ENCODE measurements around the gene MXD1. TPM values are rescaled to one million over a fixed set of nuclear protein-coding genes. Genes with fewer than 3 reads are reported as not detected.

MXD1 gene
- polyA plus RNA-seq, 1 of the 3 experiments (the other 2 are of a cell fraction) = 2.3 TPM

DNA sequence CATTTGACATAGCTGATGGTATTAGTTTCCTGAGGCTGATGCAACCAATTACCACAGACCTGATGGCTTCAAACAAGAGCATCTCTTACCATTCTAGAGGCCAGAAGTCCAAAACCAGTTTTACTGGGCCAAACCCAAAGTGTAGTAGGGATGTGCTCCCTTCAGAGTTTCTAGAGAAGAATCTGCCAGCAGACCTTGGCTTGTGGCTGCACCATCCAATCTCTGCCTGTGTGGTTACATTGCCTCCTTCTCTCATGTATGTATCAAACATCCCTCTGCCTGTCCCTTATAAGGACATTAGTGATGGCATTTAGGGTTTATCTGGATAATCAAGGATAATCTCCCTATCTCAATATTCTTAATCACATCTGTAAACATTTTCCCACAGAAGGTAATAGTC, 25.6 kb upstream of the MXD1 start (continued):
- TF ChIP-seq, protein P1, sequence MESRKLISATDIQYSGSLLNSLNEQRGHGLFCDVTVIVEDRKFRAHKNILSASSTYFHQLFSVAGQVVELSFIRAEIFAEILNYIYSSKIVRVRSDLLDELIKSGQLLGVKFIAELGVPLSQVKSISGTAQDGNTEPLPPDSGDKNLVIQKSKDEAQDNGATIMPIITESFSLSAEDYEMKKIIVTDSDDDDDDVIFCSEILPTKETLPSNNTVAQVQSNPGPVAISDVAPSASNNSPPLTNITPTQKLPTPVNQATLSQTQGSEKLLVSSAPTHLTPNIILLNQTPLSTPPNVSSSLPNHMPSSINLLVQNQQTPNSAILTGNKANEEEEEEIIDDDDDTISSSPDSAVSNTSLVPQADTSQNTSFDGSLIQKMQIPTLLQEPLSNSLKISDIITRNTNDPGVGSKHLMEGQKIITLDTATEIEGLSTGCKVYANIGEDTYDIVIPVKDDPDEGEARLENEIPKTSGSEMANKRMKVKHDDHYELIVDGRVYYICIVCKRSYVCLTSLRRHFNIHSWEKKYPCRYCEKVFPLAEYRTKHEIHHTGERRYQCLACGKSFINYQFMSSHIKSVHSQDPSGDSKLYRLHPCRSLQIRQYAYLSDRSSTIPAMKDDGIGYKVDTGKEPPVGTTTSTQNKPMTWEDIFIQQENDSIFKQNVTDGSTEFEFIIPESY (IDR thresholded peaks at IDR 0.05; ENCODE audit: borderline replicate concordance, low read depth) = no peak
- TF ChIP-seq MEF2A (IDR thresholded peaks at IDR 0.05; ENCODE audit: borderline replicate concordance, low read depth) (no peak), NFIC (IDR thresholded peaks at IDR 0.05; ENCODE audit: borderline replicate concordance) (no peak), ELF1 (IDR thresholded peaks at IDR 0.05) (no peak), RCOR1 (IDR thresholded peaks at IDR 0.05; ENCODE audit: low read length) (no peak), GABPA (IDR thresholded peaks at IDR 0.05; ENCODE audit: low read depth) (no peak), RXRA (IDR thresholded peaks at IDR 0.05; ENCODE audit: borderline replicate concordance, low read depth) (no peak), MXI1 (IDR thresholded peaks at IDR 0.05; ENCODE audit: low read depth, low read length) (no peak)
- TF ChIP-seq, protein P2, sequence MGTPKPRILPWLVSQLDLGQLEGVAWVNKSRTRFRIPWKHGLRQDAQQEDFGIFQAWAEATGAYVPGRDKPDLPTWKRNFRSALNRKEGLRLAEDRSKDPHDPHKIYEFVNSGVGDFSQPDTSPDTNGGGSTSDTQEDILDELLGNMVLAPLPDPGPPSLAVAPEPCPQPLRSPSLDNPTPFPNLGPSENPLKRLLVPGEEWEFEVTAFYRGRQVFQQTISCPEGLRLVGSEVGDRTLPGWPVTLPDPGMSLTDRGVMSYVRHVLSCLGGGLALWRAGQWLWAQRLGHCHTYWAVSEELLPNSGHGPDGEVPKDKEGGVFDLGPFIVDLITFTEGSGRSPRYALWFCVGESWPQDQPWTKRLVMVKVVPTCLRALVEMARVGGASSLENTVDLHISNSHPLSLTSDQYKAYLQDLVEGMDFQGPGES (IDR thresholded peaks at IDR 0.05; ENCODE audit: low read depth, low read length) = no peak

DNA sequence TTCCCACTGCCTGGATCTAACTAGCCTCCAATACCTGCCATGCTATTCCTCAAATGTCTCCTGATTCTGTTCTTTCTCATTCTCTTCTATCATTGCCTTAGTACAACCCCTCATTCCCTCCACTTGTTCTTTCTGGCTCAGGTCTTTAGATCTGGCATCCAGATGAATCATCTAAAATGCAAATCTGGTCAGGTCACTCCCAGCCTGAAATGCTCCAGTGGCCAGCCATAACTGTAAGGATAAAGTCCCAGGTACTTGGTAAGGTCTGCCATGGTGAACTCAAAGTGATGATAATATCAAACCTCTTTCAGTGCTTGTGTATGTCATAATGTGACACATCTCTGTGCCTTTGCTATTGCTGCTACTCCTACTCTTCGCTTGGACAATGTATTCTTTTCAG, 24.0 kb upstream of the MXD1 start:
- Histone ChIP-seq H3K9me3 (no peaks in the 10 kb centered on the region), H4K20me1 (ENCODE audit: insufficient read depth) (peaks cover 1% of the 10 kb centered on the region; the same call in 1 of the 2 replicates), H3K4me1 (ENCODE audit: control insufficient read depth in 1 of 2, insufficient read depth in 2 of 2, low read depth in 1 of 2, low read length in 1 of 2) (peaks cover 0 to 5% of the 10 kb centered on the region in 2 experiments; a peak in 1 of 4 replicates), H2AFZ (ENCODE audit: low read depth) (no peak overlapping the region), H3K4me3 (ENCODE audit: low read depth in 2 of 2, low read length in 1 of 2) (no peak overlapping the region), H3K9me2 (no peaks in the 10 kb centered on the region), H3K4me2 (no peak overlapping the region), H3K9ac (no peak overlapping the region), H3K27ac (ENCODE audit: low read depth in 2 of 2, low read length in 1 of 2) (no peak overlapping the region), H3K36me3 (replicated peaks in 1 of 2; ENCODE audit: control insufficient read depth in 1 of 2, insufficient read depth in 2 of 2, low read length in 1 of 2) (peaks cover 0 to 7% of the 10 kb centered on the region in 2 experiments), H3K79me2 (ENCODE audit: insufficient read depth) (peaks cover 22% of the 10 kb centered on the region), H3F3A (replicated peaks; ENCODE audit: insufficient read depth) (no peaks in the 10 kb centered on the region), H3K27me3 (ENCODE audit: insufficient read depth) (no peaks in the 10 kb centered on the region)
- ChIA-PET POLR2A (no interaction called here), CTCF (no interaction called here)
- TF ChIP-seq MXI1 (IDR thresholded peaks at IDR 0.05; ENCODE audit: low read depth, low read length) = no peak
- no peak for TF ChIP-seq ELF1 (IDR thresholded peaks at IDR 0.05)
- TF ChIP-seq, protein P3, sequence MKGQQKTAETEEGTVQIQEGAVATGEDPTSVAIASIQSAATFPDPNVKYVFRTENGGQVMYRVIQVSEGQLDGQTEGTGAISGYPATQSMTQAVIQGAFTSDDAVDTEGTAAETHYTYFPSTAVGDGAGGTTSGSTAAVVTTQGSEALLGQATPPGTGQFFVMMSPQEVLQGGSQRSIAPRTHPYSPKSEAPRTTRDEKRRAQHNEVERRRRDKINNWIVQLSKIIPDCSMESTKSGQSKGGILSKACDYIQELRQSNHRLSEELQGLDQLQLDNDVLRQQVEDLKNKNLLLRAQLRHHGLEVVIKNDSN (IDR thresholded peaks at IDR 0.05; ENCODE audit: borderline replicate concordance, low read depth) = no peak
- TF ChIP-seq, protein P2 (IDR thresholded peaks at IDR 0.05; ENCODE audit: low read depth, low read length) = no peak
- TF ChIP-seq NFIC (IDR thresholded peaks at IDR 0.05; ENCODE audit: borderline replicate concordance) = no peak
- TF ChIP-seq FOXM1 (IDR thresholded peaks at IDR 0.05; ENCODE audit: low read depth) = no peak
- no peak for TF ChIP-seq YY1 (IDR thresholded peaks at IDR 0.05; ENCODE audit: low read depth)
- no peak for TF ChIP-seq GABPA (IDR thresholded peaks at IDR 0.05; ENCODE audit: low read depth)
- TF ChIP-seq TAF1 (IDR thresholded peaks at IDR 0.05; ENCODE audit: borderline replicate concordance, low read depth, low read length) = no peak
- TF ChIP-seq, protein P4, sequence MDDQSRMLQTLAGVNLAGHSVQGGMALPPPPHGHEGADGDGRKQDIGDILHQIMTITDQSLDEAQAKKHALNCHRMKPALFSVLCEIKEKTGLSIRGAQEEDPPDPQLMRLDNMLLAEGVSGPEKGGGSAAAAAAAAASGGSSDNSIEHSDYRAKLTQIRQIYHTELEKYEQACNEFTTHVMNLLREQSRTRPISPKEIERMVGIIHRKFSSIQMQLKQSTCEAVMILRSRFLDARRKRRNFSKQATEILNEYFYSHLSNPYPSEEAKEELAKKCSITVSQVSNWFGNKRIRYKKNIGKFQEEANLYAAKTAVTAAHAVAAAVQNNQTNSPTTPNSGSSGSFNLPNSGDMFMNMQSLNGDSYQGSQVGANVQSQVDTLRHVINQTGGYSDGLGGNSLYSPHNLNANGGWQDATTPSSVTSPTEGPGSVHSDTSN (IDR thresholded peaks at IDR 0.05) = no peak
- no peak for TF ChIP-seq TCF12 (IDR thresholded peaks at IDR 0.05)
- DNase-seq = no peak
- WGBS (ENCODE audit: low lambda C conversion rate) = 3% methylated on average over 1 of the region's 1 CpG
